Gastroesophageal sphincter (tissue), 4 donors: Measurements from ENCODE around the gene SLC35E4. TPM values are rescaled to one million over a fixed set of nuclear protein-coding genes. Genes with fewer than 3 reads are reported as not detected.

Source experiments
- ATAC-seq: fragments of 150-250 bp; one replicate; pipeline ENCODE4 v1.9.1; 2016; ENCODE audit warnings: mild to moderate bottlenecking, moderate library complexity
- H3K27ac ChIP-seq, 4 donors: fragments of 200-600 bp; sonication (generic) in 3 of 4; 1 replicate in 3 of 4; 2 replicates in 1 of 4; pipeline ENCODE4 v1.5.1; 2016 to 2019
- H3K27me3 ChIP-seq: fragments of 200-600 bp; sonication (generic); one replicate; pipeline ENCODE4 v1.5.1; 2019
- H3K36me3 ChIP-seq, 2 donors: fragments of 200-600 bp; sonication (generic); one replicate each; pipeline ENCODE4 v1.5.1; 2019; ENCODE audit warnings: control low read depth in 1 of 2
- H3K4me1 ChIP-seq, 3 donors: fragments of 200-600 bp; sonication (generic); 1 replicate in 2 of 3; 2 replicates in 1 of 3; pipeline ENCODE4 v1.5.1; 2016 to 2019; ENCODE audit warnings: control low read depth in 2 of 3
- H3K4me3 ChIP-seq, 2 donors: fragments of 200-600 bp; sonication (generic); one replicate each; pipeline ENCODE4 v1.5.1; 2019; ENCODE audit warnings: mild to moderate bottlenecking in 1 of 2, moderate library complexity in 1 of 2
- H3K9me3 ChIP-seq, 3 donors: fragments of 200-600 bp; sonication (generic); one replicate each; pipeline ENCODE4 v1.5.1; 2017 to 2019; ENCODE audit warnings: control low read depth in 2 of 3
- CTCF ChIP-seq, 4 experiments: fragments of 200-600 bp in 2 of 4; fragments of 450-650 bp in 2 of 4; sonication (generic) in 1 of 4; IDR thresholded peaks; one replicate each; pipeline ENCODE4 v1.5.1; 2017 to 2019; ENCODE audit warnings: antibody characterized with exemption in 4 of 4, mild to moderate bottlenecking in 2 of 4, moderate library complexity in 2 of 4
- EP300 ChIP-seq: sonication (generic); formaldehyde crosslinking; IDR thresholded peaks from one replicate; pipeline ENCODE4 v1.6.1; 2017; ENCODE audit warnings: antibody characterized with exemption, mild to moderate bottlenecking
- POLR2A ChIP-seq, 2 donors: fragments of 450-650 bp; IDR thresholded peaks; one replicate each; pipeline ENCODE4 v1.6.1; 2017; ENCODE audit warnings: antibody characterized with exemption in 2 of 2, mild to moderate bottlenecking in 2 of 2, moderate library complexity in 1 of 2
- POLR2AphosphoS5 ChIP-seq: sonication (generic); formaldehyde crosslinking; IDR thresholded peaks from one replicate; pipeline ENCODE4 v1.6.1; 2017; ENCODE audit warnings: antibody characterized with exemption
- WGBS, 2 donors: methylation state at CpG; one replicate each; pipeline ENCODE4 v1.1.5; 2018; ENCODE audit warnings: low coverage in 1 of 2; 5-methylcytosine and 5-hydroxymethylcytosine counted together
- total RNA-seq, 4 donors: library from RNA; depleted of rRNA; stranded (reverse); fragments of >200 nt; gene quantifications; one replicate each; pipeline ENCODE4 v1.1.0, GENCODE V29; 2016

The SLC35E4 gene
- total RNA-seq, 4 donors from 2014 or later, result 6.5 to 13.5 (median 10.9) TPM

GRCh38 chr22:30681831-30682230 is 46.2 kb downstream of the SLC35E4 start:
- Histone ChIP-seq H3K27ac (no peak overlapping the region), H3K4me1 (no peaks in the 10 kb centered on the region), H3K36me3 (no peaks in the 10 kb centered on the region), H3K27me3 (peaks cover 4% of the 10 kb centered on the region), H3K4me3 (no peak overlapping the region), H3K9me3 (no peaks in the 10 kb centered on the region)
- ATAC-seq, result no peak
- 93% methylated on average over 2 of the region's 2 CpGs; no CpG with 5 or more reads in 1 of the 2 donors for WGBS, 2 donors
- TF ChIP-seq CTCF (IDR thresholded peaks at IDR 0.05), result no peak
- TF ChIP-seq POLR2A (IDR thresholded peaks at IDR 0.05), result no peak
- no peak for TF ChIP-seq POLR2AphosphoS5
- TF ChIP-seq EP300, result no peak

DNA sequence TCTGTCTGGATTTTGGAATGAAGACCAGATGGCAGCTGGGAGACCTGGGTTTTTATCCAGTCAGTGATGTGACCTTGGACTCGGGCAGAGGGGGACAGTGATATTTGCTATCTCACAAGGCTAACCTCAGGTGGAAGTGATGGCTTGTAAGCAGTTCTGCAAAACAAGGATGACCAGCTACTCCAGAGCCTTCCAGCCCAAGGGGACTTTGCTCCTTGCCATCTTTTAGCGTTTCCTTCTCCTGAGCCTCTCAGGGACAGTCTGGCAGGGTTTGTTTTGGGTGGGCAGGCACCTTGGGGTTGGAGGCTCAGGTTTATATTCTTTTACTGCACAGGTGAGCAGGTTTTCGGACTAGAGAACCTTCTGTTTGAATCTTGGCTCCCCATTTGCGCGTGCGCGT is 49.6 kb downstream of the SLC35E4 start:
- TF ChIP-seq EP300 (no peak), CTCF (IDR thresholded peaks at IDR 0.05) (no peak), POLR2AphosphoS5 (no peak), POLR2A (IDR thresholded peaks at IDR 0.05) (no peak)
- Histone ChIP-seq H3K9me3 (no peaks in the 10 kb centered on the region), H3K36me3 (no peaks in the 10 kb centered on the region), H3K27me3 (no peaks in the 10 kb centered on the region), H3K27ac (no peak overlapping the region), H3K4me1 (no peaks in the 10 kb centered on the region), H3K4me3 (no peak overlapping the region)
- 40 to 79% methylated on average over 6 to 7 of the region's 7 CpGs for WGBS, 2 donors
- ATAC-seq, result no peak

DNA sequence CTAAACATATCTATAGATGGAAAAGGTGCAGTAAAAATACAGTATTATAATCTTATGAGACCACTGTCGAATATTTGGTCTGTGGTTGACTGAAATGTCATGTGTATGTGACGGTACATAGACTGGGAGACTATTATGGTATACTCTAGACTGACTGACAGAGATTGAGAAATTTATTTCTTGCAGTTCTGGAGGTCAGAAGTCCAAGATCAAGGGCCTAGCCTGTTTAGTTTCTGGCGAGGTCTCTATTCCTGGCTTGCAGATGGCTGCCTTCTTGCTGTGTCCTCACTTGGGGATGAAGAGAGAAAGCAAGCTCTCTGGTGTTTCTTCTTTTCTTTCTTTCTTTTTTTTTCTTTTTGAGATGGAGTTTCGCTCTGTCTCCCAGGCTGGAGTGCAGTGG is 51.8 kb downstream of the SLC35E4 start:
- no peaks in the 10 kb centered on the region for H3K9me3 ChIP-seq
- H3K4me3 ChIP-seq, result no peak overlapping the region
- no peak overlapping the region for H3K27ac ChIP-seq
- no peak for ATAC-seq
- H3K36me3 ChIP-seq, result no peaks in the 10 kb centered on the region
- no peaks in the 10 kb centered on the region for H3K27me3 ChIP-seq
- no peaks in the 10 kb centered on the region for H3K4me1 ChIP-seq
- TF ChIP-seq CTCF (IDR thresholded peaks at IDR 0.05), result no peak
- TF ChIP-seq POLR2A (IDR thresholded peaks at IDR 0.05), result no peak
- TF ChIP-seq EP300, result no peak
- no peak for TF ChIP-seq POLR2AphosphoS5
- WGBS, 2 donors, result 85 to 97% methylated on average over 4 of the region's 4 CpGs

- 40 to 70% methylated on average over 1 of the region's 1 CpG for WGBS, 2 donors
- Histone ChIP-seq H3K27ac (no peak overlapping the region), H3K4me3 (no peak overlapping the region), H3K36me3 (no peaks in the 10 kb centered on the region), H3K9me3 (no peaks in the 10 kb centered on the region), H3K27me3 (no peaks in the 10 kb centered on the region), H3K4me1 (peaks cover 0 to 8% (median 4%) of the 10 kb centered on the region in 3 donors)
- TF ChIP-seq CTCF (IDR thresholded peaks at IDR 0.05), result no peak
- no peak for ATAC-seq
These were observed 54.0 kb downstream of the SLC35E4 start for GRCh38 chr22:30689622-30690021.

DNA sequence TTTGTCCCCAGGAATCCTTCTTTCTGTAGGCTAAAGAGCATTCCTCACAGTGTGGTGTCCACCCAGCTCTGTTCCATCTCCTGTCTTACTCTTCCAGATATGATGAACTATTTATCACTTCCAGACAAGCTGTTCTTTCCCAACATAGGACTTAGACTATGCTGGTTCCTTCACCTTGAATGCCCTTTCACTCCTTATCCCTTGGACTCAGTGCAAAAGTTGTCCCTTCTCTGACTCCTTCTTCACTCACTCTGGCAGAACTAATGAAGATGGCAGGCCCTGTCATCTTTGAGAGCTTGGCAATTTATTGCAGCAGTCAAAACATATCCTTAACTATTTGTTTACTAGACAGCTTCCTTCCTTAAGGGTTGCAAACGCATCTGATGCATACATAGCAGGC is 55.6 kb downstream of the SLC35E4 start:
- no peak overlapping the region for H3K4me3 ChIP-seq
- no peaks in the 10 kb centered on the region for H3K36me3 ChIP-seq
- no peak overlapping the region for H3K27ac ChIP-seq
- peaks cover 0 to 17% (median 4%) of the 10 kb centered on the region in 3 donors for H3K4me1 ChIP-seq
- no peaks in the 10 kb centered on the region for H3K9me3 ChIP-seq
- no peaks in the 10 kb centered on the region for H3K27me3 ChIP-seq
- 60 to 88% methylated on average over 1 of the region's 1 CpG for WGBS, 2 donors
- ATAC-seq, result no peak
- TF ChIP-seq EP300 (no peak), POLR2AphosphoS5 (no peak), CTCF (IDR thresholded peaks at IDR 0.05) (no peak), POLR2A (IDR thresholded peaks at IDR 0.05) (no peak)
